H54 (cell line): ENCODE data around the gene ADGRV1.

Experiments
- DNase-seq: peaks from one replicate; pipeline ENCODE4 v3.0.0; 2011; ENCODE audit warnings: low spot score, mixed read lengths; ENCODE audit not compliant: insufficient read length
- FAIRE-seq: peaks from 3 replicates; lab custom pipeline; 2011; peaks lifted over from hg19 to GRCh38; lab: Jason Lieb, UNC
- POLR2A ChIP-seq: IDR thresholded peaks from 2 replicates; pipeline ENCODE4 v1.6.1; 2011; ENCODE audit warnings: low read depth, mild to moderate bottlenecking, low read length

ADGRV1 gene

DNA sequence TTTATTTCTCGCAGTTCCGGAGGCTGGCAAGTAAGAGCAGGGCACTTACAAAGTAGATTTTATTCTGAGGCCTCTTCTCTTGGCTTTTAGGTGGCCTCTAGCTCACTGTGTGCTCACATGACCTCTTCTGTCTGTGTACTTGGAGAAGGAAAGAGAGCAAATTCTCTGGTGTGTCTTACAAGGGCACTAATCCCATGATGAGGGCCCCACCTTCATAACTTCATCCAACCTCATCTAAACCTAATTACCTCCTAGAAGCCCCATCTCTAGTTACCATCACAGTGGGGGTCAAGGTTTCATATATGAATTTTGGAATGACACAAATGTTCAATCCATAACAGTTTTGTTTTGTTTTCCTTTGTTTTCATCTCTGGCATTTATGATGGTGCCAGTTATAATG, 376.1 kb downstream of the ADGRV1 start:
- FAIRE-seq: no peak
- no peak for DNase-seq
- TF ChIP-seq POLR2A: no peak

DNA sequence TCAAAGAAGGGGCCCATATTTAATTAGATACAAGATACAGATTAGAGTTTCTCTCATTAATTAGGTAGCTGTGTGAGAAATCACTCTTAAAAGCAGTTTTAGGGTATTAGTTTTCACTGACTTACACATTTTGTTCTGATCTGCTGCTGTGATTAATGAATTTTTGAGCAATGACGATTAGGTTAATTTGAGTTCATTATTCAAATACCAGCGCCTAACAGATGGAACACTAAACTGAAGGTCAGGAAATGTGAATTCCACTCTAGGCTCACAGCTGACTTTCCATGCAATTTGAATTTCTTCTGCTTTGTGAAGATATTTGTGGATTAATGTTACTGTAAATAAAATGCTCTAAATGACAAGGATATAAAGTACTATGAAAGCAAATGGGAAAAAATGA, 380.6 kb downstream of the ADGRV1 start:
- no peak for TF ChIP-seq POLR2A
- no peak for FAIRE-seq
- no peak for DNase-seq

DNA sequence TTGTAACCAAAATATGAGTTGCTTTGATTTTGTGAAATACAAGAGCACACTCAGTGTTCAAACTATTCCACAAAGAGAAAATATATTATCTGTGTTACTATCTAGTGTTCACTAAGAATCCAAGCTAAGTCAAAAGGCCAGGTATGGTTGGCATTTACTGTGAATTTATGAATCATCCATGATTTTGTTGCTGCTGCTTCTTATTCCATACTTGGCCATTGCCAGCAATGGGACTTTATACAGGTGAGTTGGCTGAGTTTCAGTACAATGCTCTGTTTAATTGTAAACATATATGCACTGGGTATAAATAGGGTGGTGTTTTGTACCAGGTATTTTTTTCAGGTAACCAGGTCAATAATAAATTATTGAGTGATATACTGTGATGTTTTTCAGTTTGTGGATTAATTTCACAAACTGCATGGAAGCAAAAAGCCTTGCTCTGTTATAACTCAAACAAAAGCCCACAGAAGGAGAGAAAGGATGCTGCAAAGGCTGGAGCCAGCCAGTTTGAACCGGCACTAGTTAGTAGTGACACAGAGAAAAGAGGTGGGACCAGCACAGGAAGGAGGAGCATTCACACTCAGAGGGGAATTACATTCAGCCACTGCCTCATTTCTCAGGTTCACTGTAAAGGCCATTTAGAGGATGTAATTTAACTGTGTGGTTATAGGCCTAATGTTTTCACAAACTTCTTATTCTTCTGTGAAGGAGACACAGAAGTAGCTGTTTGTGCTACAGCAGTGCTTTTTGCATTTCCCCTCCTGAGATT, 381.8 kb downstream of the ADGRV1 start:
- DNase-seq (no peak), FAIRE-seq (no peak)
- no peak for TF ChIP-seq POLR2A

DNA sequence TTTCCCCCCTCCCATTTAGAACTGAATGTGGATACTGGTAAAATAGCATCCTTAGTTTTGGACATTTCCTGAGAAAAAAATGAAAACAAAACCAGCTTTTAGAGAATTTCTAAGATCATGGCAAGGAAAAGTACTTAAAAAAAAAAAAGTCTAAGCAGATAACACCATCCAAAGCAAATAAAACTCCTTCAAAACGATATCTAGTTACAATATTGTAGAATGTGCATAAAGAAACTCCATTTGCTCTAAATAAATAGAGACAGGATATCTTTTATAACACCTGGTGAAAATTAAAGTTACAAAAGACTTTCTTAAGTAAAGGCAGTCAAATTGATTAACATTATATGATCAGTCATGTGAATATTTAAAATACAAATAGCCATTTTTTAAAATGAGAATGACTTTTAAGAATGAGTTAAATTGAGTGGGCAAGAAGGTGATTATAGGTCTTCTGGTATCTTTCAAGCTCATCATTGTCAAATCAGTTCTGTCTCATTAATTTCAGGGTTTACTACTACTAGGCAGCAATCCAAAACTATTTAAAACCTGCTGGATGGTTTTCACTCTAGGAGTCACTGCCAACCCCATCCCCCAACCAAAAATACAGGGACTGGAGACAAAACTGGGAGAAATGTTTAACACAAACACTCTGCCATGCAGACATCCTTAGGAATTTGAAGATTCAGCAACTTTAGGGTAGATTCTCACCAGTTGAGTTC, 382.6 kb downstream of the ADGRV1 start:
- no peak for FAIRE-seq
- TF ChIP-seq POLR2A: no peak
- no peak for DNase-seq

DNA sequence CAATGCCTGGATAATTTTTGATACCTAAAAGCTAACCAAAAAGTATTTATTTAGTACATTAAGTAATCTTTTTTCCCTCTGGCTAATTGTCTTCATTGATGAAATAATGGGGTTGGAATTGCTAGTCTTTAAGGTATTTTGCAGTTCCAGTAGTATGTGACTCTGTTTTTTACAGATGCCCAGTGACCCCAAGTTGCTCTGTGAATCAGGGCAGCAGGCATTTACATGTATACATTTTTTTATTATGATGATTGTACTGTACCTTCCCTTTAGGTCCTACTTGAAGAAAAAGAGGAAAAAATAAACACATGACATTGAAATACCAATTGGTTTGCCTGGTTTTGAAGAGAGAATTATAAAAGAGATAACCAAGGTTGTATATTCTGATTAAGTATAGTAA, 385.5 kb downstream of the ADGRV1 start:
- FAIRE-seq (no peak), DNase-seq (no peak)
- TF ChIP-seq POLR2A: no peak

DNA sequence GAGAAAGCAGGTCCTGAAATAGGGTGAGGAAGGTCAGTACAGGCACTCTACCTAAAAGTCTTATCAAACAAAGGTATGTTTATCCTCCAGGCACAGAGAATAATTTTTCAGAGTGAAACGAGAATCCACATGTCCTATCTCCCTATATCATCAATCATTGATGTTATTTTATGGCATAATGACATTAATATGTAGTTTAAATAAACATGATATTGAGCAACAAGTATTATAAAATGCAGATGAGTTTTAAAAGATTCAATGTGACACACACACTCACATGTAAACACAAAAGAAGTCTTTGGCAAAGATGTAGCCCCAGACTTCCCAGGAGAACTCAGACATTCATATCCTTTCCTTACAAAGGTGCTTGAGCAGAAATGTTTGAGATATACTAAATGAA, 389.1 kb downstream of the ADGRV1 start:
- FAIRE-seq (no peak), DNase-seq (no peak)
- no peak for TF ChIP-seq POLR2A

DNA sequence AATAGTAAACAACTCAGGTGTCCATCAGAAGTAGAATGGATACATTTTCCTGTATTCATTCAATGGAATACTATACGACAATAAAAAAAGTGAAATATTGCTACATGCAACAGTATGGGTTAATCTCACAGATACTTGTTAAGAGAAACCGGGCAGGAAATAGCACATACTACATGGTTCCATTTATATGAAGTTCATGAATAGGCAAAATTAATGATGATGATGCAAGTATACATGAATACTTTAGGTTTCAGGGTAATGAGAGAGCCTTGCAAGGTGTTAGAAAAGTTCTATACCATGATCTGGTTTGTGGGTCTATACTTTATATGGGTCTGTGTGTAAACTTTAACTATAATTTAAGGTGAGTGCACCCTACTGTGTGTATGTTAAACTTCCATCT, 390.4 kb downstream of the ADGRV1 start:
- FAIRE-seq (no peak), DNase-seq (no peak)
- no peak for TF ChIP-seq POLR2A

DNA sequence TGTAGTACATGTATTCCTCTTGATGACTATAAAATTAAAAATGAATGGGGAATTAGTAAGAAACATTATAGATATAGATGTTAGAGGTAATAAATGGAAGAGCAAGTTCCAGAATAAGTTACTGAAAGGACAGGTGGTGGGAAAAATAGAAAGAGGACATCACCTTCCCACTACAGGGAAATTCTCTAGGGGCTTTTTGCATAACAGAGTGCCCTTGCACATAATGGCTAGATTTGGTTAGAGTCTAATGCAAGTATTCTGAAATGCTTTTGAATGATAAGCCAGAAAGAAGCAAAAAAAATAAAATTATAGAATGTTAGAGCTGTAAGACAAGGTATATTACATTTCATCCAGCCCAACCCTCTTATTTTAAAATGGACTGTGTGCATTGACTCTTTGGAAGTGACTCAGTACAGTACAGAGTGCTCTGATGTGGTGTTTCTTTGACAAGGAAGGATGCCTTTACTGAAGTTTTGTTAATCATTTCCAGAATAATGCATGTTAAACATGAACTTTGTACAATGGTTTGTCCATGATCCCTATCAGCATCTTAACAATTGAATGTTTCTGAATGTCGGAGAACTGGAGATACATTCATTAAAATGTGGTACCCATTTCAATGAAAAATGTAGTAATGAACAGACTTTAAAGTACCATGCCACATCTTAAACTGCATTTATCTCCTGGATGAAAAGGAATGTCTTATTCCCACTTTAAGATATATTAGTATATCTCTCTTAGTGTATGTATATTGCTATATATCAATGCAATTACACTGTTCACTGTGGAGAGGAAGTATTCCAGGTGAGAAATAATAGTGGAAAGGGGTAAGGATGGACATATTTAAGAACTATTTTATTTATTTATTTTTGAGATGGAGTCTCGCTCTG, 391.1 kb downstream of the ADGRV1 start:
- TF ChIP-seq POLR2A: no peak
- no peak for FAIRE-seq
- DNase-seq: no peak

DNA sequence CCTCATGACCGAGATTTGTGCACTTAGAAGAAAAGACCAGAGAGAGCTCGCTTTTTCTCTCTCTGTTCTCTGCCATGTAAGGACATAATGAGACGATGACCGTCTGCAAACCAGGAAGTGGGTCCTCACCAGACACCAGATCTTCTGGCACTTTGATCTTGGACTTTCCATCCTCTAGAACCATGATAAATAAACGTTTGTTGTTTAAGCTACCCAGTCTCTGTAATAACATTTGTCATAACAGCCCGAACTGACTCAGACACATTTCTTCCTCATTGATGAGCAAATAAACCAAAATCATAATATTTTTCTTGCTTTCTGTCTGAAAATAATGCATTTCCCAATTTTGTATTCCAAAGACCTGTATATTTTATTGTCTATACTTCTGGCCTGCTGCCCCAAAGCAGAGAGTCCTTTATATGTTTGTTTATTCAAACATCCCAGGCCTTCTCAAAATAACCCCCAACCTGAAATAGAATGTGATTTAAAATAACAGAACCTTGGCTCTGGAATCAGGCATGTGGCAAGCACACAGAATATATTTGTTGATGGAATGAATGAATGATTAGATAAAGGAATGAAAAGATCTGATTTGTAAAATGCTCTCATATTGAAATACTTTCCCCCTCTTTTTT, 396.5 kb downstream of the ADGRV1 start:
- TF ChIP-seq POLR2A: no peak
- DNase-seq (no peak), FAIRE-seq (no peak)

DNA sequence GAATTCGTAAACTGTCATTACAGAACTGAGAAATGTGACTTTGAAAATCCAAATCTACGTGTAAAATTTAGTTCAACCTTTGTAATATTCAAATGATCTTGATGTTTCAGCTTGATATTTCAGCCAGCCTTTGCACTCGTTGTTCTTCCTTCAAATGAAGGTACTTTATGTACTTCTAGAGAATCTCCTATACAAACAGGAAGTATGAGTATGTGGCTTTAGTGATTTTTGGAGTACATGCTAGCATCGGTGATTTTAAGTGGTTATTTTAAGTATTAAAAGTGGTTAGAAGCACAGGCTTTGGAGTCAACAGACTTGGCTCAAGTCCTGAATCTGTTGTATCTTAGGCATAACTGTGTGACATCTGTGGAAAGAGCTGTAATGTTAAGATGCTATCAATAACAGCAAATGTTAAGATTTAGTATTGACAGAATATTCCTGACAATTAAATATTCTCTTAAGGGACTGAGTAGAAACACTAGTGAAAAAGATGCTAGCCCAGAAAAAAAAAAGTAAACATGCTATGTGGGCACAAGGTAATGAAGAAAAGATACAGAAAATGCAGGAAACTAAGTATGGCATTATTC, 398.0 kb downstream of the ADGRV1 start:
- FAIRE-seq: no peak
- DNase-seq: no peak

DNA sequence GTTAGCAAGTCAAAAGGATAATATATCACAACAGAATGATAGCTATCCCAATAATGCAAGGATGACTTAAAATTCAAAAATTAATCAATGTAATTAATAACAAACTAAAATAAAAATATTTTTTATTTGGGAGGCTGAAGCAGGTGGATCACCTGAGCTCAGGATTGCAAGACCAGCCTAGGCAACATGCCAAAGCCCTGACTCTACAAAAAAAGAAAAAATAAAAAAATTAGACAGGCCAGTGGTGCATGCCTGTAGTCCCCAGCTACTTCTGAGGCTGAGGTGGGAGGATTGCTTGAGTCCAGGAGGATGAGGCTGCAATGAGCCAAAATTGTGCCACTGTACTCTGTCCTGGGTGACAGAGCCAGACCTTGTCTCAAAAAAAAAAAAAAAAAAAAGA, 399.3 kb downstream of the ADGRV1 start:
- FAIRE-seq: no peak

More for the DNA sequence above, 398.0 kb downstream of the ADGRV1 start:
- no peak for TF ChIP-seq POLR2A

DNA sequence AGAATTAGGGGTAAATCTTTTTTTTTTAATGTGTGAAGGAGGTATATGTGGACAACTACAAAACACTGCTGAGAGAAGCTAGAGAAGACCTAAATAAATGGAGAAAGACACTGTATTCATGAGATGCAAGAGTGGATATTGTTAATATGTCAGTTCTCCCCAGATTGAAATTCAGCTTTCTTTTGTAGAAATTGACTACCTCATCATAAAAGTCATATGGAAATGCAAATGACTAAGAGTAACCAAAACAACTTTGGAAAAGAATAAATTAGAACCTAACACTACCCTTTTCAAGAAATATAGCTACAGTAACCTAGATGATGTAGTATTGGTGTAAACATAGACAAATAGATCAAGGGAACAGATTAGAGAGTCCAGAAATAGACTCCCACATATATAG, 400.7 kb downstream of the ADGRV1 start:
- no peak for DNase-seq
- FAIRE-seq: no peak
- no peak for TF ChIP-seq POLR2A

More for the DNA sequence above, 399.3 kb downstream of the ADGRV1 start:
- no peak for DNase-seq
- TF ChIP-seq POLR2A: no peak

DNA sequence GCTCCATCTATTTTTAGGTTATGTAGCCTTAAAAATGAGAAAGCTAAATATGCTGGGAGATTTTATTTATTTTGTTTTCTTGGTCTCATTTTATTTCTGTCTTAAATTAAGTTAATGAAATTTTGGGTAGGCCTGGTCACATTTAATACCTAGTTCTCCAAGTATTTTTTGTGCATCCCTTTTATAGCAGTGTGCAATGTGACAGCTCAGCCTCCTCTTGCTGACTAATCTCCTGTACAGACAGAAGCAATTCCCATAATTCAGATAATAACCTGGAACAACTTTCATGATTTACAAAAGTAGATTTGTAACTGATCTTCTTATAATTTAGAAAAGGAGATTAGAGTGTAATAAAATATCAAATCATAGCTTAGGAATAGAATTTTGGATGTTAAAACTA, 403.9 kb downstream of the ADGRV1 start:
- FAIRE-seq (no peak), DNase-seq (no peak)

More for the DNA sequence above, 403.9 kb downstream of the ADGRV1 start:
- no peak for TF ChIP-seq POLR2A
